Hepatocyte (in vitro differentiated cells): ENCODE results near the gene HPCAL4.

Source experiments
- CTCF ChIP-seq: fragments of 200-600 bp; sonication (generic); IDR thresholded peaks from 2 replicates; pipeline ENCODE4 v1.5.1; 2016; ENCODE audit warnings: antibody characterized with exemption, mild to moderate bottlenecking; ENCODE audit not compliant: poor library complexity
- EZH2 ChIP-seq: fragments of 200-600 bp; sonication (generic); IDR thresholded peaks from 2 replicates; pipeline ENCODE4 v1.6.1; 2016; ENCODE audit warnings: antibody characterized with exemption, mild to moderate bottlenecking, borderline replicate concordance

- no peak for TF ChIP-seq CTCF
- TF ChIP-seq EZH2: no peak
These were observed 22.3 kb downstream of the HPCAL4 start for GRCh38 chr1:39668894-39669293.
